SKM-1 treated with dmso at 0.1 percent for 144 hours (cell line): ENCODE measurements around the gene HUS1.
"Not testable (repeated sequence)": the region's sequence is repeated elsewhere in the genome, so short reads cannot be mapped to it uniquely, and the experiment has no call there.

ENCODE experiments used
- DNase-seq: peaks from one replicate; lab custom pipeline; 2025; ENCODE audit not compliant: unreplicated experiment; lab: John Stamatoyannopoulos, UW

The HUS1 gene

DNA sequence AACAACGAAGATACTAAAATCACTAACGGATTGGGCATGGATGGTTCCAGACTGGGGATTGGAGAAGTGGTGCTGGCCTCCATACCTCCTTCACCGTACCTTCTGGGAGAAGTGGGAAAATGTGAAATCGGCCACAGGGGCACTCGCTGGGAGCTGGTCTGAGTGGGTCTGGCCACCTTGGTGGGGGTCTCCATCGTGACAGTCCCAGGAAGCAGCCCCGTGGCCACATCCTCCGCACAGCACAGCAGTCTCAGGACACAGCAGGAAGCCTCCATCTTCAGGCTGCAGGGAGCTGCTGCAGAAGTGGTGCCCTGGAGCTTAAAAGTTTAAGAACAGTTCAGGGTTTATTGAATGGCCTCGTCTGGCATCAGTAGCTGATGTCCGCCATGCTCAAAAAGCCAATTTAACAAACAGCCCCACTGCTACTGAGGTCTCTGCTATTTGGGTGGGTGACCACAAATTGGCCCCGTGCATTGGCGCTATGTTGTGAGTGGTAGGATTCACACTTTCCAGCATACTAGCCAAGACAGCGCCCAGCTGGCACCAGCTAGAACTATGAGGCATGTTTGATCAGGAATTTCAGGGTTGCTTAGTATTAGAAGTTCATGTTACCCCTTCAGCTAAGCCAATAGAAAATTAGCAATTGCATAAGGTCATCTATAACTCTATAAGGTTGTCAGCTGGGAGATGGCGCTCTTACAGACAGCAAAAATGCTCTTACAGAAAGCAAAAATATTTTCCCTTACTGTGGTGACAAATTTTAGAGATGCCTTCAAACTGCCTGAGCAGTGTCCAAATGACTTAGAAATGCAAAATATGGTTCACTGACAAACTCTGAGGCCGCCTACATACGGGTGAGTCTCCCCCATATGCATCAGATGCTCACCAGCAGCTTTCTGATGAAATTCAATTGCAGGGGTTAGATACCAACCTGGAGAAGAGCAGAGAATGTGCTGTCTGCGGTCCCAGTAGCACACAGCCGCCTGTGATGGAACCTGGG lies 48.1 kb downstream of the HUS1 start:
- DNase-seq = no peak

- DNase-seq = no peak
Observed at GRCh38 chr7:47924266-47924665, 55.1 kb downstream of the HUS1 start.

DNA sequence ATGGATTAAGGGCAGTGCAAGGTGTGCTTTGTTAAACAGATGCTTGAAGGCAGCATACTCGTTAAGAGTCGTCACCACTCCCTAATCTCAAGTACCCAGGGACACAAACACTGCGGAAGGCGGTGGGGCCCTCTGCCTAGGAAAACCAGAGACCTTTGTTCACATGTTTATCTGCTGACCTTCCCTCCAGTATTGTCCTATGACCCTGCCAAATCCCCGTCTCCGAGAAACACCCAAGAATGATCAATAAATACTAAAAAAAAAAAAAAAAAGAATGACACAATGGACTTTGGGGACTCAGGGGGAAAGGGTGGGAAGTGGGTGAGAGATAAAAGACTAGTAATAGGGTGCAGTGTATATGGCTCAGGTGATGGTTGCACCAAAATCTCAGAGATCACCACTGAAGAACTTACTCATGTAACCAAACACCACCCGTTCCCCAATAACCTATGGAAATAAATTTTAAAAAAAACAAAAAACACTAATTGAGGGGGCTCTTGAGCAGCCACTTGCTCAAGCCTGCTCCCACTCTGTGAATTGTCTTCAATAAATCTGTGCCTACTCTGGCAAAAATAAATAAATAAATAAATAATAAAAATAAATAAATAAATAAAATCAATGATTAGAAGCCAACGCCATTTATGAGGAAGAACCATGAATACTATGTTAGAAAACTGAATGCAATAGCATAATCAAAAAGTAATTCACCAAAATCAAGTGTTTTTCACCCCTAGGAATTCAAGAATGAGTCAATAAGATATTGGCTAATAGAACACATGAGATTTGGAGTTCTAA lies 56.1 kb downstream of the HUS1 start:
- not testable (repeated sequence) for DNase-seq

- DNase-seq = not testable (repeated sequence)
Observed at GRCh38 chr7:47916514-47916913, 62.9 kb downstream of the HUS1 start.

DNA sequence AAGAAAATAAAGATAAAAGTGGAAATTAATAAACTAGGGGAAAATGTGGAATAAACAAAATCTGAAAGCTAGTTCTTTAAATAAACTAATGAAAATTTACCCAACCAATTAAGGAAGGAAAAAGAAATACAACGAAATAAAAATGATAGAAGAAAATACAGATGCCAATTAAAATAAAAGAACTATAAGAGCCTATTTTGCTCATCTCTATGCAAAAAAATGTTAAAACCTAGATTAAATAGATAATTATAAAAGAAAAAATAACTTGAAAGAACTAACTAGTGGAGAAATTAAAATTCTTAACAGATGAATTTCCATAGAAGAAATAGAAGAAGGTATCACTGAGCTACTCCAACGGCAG lies 63.8 kb downstream of the HUS1 start:
- no peak for DNase-seq

DNA sequence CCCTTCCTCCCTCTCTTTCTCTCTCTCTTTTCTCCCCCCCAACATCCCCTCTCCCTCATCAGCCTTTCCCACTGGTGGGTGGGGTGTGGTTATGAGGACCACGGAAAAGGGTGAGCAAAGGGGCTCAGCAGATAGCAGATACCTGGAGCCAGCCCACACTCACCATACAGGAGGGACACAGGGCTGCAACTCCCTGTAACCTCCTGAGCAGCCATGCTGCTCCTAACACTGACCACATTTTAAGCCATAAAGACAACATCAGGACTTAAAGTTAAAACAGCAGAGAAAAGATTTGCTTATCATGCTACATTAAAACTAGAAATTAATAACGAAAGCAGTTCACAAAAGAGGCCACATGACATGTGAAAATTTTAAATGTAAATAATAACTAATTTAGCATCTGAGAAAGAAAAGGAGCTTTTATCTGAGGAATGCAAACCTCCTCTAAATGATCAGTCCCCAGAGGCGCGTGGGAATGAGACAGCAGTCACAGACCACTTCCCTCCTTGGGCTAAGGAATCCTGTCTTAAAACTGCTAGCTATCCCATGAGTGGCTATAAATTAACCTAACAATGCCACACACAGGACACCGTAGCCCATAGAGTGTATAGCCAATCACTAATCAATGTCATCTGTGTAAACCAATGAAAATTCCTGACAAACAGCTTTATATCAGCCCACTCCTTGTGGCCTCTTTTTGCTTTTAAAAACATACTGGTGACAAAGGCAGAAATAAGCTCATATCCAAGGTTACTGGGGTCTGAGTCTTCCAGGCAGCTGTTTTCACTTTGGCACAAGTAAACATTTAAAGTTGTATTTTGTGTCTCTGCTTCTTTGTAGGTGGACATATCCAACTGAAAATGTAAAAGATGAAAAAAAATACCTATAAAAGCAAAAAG lies 64.4 kb downstream of the HUS1 start:
- no peak for DNase-seq
